HG03196 (cell line): Measurements from ENCODE around the gene TEX13D.
"Not testable (repeated sequence)": the region's sequence is repeated elsewhere in the genome, so short reads cannot be mapped to it uniquely, and the experiment has no call there.

Source experiments
- ATAC-seq: cut with Tn5 transposase; IDR thresholded peaks from one replicate; pipeline ENCODE4 v1.9.1; 2021; ENCODE audit not compliant: unreplicated experiment

TEX13D gene

GRCh38 chrX:124332481-124333424, at the start of gene TEX13D:
TEX13D (plus strand) TSS chrX:124332660; CDS start chrX:124332918, 258 bp downstream.
- ATAC-seq = no peak

- ATAC-seq = no peak
Observed at GRCh38 chrX:124289443-124289842, 43.0 kb upstream of the TEX13D start.

- no peak for ATAC-seq
Observed at GRCh38 chrX:124293810-124294209, 38.6 kb upstream of the TEX13D start.

GRCh38 chrX:124299323-124299722, 33.1 kb upstream of the TEX13D start:
- not testable (repeated sequence) for ATAC-seq

GRCh38 chrX:124300405-124300804, 32.1 kb upstream of the TEX13D start:
- ATAC-seq = no peak

GRCh38 chrX:124307253-124307907, 25.1 kb upstream of the TEX13D start:
- ATAC-seq = no peak

GRCh38 chrX:124325732-124326131, 6.7 kb upstream of the TEX13D start:
- ATAC-seq = no peak

- no peak for ATAC-seq
Observed at GRCh38 chrX:124328765-124329164, 3.7 kb upstream of the TEX13D start.

GRCh38 chrX:124333862-124334261, 1.4 kb downstream of the TEX13D start:
- ATAC-seq = peak; percentile 61

- ATAC-seq = not testable (repeated sequence)
Observed at GRCh38 chrX:124334555-124334954, 2.1 kb downstream of the TEX13D start.

- no peak for ATAC-seq
Observed at GRCh38 chrX:124335598-124335997, 3.1 kb downstream of the TEX13D start.

GRCh38 chrX:124337916-124338315, 5.5 kb downstream of the TEX13D start:
- ATAC-seq = no peak

GRCh38 chrX:124338733-124339514, 6.5 kb downstream of the TEX13D start:
- ATAC-seq = no peak

GRCh38 chrX:124341396-124342132, 9.1 kb downstream of the TEX13D start:
- no peak for ATAC-seq

GRCh38 chrX:124342174-124342867, 9.9 kb downstream of the TEX13D start:
- ATAC-seq = no peak

GRCh38 chrX:124343016-124343415, 10.6 kb downstream of the TEX13D start:
- no peak for ATAC-seq

- no peak for ATAC-seq
Observed at GRCh38 chrX:124344246-124344645, 11.8 kb downstream of the TEX13D start.

GRCh38 chrX:124346117-124346876, 13.8 kb downstream of the TEX13D start, which contains the start of gene SH2D1A:
SH2D1A (plus strand) TSS chrX:124346563; CDS start chrX:124346643, 80 bp downstream.
- ATAC-seq = no peak

- no peak for ATAC-seq
Observed at GRCh38 chrX:124346877-124347241, 14.4 kb downstream of the TEX13D start.
